Activated T-helper 17 cell treated with anti-CD3 and anti-CD28 coated beads, Interleukin-2, amount 50 U/mL, for 72 hours (primary cell): ENCODE measurements around the gene CLK3. TPM values are rescaled to one million over a fixed set of nuclear protein-coding genes. Genes with fewer than 3 reads are reported as not detected.
"Not testable (repeated sequence)": the region's sequence is repeated elsewhere in the genome, so short reads cannot be mapped to it uniquely, and the experiment has no call there.

Source experiments
- ATAC-seq: fragments of 150-1000 bp; cut with Tn5 transposase; replicated peaks from 2 replicates; pipeline ENCODE4 v1.10.0; 2021; ENCODE audit warnings: mild to moderate bottlenecking, moderate library complexity
- H3K27ac Mint-ChIP-seq: one replicate; pipeline ENCODE4 v1.8.0; 2022; ENCODE audit warnings: mixed read lengths
- H3K27me3 Mint-ChIP-seq: one replicate; pipeline ENCODE4 v1.8.0; 2022; ENCODE audit warnings: mixed read lengths
- H3K36me3 Mint-ChIP-seq: one replicate; pipeline ENCODE4 v1.8.0; 2022; ENCODE audit warnings: low read depth, mild to moderate bottlenecking, mixed read lengths
- H3K4me1 Mint-ChIP-seq: one replicate; pipeline ENCODE4 v1.8.0; 2022; ENCODE audit warnings: mixed read lengths
- H3K4me3 Mint-ChIP-seq: one replicate; pipeline ENCODE4 v1.8.0; 2022; ENCODE audit warnings: mild to moderate bottlenecking, mixed read lengths
- H3K9me3 Mint-ChIP-seq: one replicate; pipeline ENCODE4 v1.8.0; 2022; ENCODE audit warnings: mixed read lengths
- total RNA-seq, 2 donors: library from RNA; stranded (reverse); gene quantifications; one replicate each; pipeline ENCODE4 v1.2.3, GENCODE V29; 2022

CLK3 gene
- total RNA-seq, 2 donors from 2014 or later: 117 to 179 TPM

DNA sequence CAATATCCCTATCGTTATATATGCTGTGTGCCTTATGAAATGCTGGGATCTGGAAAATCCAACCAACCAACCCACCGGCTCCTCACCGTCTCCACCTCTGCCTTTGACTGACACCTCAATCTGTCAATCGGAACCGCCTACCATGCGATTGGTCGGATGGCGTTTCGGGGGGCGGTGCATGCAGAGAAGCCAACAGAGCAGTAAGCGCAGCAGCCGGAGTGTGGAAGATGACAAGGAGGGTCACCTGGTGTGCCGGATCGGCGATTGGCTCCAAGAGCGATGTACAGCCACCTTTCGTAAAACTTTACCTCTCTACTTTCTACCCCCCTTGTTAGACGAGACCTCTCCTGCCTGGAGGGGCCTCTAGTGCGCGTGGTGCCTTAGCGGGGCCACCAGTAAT lies 6.3 kb downstream of the CLK3 start:
- H3K4me1 Mint-ChIP-seq: peaks cover 30% of the 10 kb centered on the region
- no peak overlapping the region for H3K27ac Mint-ChIP-seq
- no peaks in the 10 kb centered on the region for H3K27me3 Mint-ChIP-seq
- peaks cover 100% of the 10 kb centered on the region for H3K36me3 Mint-ChIP-seq
- no peak for ATAC-seq
- H3K4me3 Mint-ChIP-seq: no peak overlapping the region
- H3K9me3 Mint-ChIP-seq: no peaks in the 10 kb centered on the region

DNA sequence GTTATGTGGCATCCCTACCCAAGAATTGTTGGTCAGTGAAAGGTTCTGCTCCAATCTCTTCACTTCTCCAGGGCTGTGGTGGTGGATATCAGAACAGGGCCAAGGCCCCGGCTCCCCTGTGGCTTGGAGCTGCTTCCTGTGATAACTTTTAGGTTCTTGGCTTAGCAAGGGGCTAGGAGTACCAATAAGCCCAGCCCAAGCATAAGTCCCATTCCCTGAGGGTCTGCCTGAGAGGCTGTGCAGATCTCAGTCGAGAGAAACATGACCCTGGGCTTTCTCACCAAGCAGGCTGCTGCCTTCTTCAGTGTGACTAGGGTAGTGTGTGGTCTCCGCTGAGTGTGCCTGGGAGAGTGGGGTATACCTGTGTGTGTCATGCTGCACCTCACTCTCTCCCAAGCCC lies 7.1 kb downstream of the CLK3 start:
- Mint-ChIP-seq H3K27me3 (no peaks in the 10 kb centered on the region), H3K27ac (no peak overlapping the region), H3K4me3 (no peak overlapping the region), H3K36me3 (peaks cover 100% of the 10 kb centered on the region), H3K4me1 (peaks cover 24% of the 10 kb centered on the region), H3K9me3 (no peaks in the 10 kb centered on the region)
- ATAC-seq: no peak

DNA sequence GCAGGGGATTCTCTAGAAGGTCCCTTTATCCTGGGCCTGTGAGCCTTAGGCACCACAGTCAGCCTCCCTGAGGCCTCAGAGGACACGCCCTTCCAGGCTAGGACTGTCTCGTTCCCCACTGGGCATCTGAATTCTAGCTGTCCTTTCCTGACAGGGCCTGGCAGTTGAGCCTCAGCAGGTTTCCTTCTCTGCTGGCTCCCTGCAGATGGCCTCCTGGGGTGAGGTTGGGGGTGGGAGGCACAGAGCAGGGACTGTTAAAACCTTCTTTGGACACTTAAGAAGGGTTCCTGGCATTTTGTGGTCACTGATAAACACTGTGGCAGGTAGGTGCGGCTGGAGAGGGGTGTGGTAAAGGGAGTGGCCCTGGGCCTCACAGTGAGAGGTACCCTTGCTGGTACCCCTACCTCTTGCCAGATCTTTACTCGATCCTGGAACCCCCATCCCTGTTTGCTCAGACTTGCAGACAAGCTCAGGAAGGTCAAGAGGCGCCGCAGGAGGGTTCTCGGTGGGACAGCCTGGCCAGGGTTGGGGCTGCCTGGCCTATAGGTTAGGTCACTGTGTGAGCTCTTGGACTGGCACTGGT lies 8.5 kb downstream of the CLK3 start:
- no peak for ATAC-seq

DNA sequence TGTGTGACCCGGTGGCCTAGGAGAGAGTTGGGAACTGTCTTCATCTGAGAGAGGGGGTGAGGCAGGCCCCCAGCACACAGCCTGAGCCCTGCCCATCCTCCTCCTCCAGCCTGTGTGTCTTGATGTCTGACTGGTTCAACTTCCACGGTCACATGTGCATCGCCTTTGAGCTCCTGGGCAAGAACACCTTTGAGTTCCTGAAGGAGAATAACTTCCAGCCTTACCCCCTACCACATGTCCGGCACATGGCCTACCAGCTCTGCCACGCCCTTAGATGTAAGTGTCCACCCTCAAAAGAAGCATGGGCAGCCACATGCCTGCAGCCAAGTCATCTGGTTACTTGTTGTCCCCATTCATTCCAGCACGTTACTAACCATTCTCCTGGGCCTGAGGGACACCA lies 10.1 kb downstream of the CLK3 start:
- no peaks in the 10 kb centered on the region for H3K27me3 Mint-ChIP-seq
- peaks cover 7% of the 10 kb centered on the region for H3K4me1 Mint-ChIP-seq
- H3K9me3 Mint-ChIP-seq: no peaks in the 10 kb centered on the region
- H3K36me3 Mint-ChIP-seq: peaks cover 99% of the 10 kb centered on the region
- no peak for ATAC-seq
- H3K27ac Mint-ChIP-seq: no peak overlapping the region
- H3K4me3 Mint-ChIP-seq: no peak overlapping the region

More for the DNA sequence above, 8.5 kb downstream of the CLK3 start:
- Mint-ChIP-seq H3K27ac (peak overlapping the region; percentile 67), H3K9me3 (no peaks in the 10 kb centered on the region), H3K36me3 (peaks cover 100% of the 10 kb centered on the region), H3K27me3 (no peaks in the 10 kb centered on the region), H3K4me3 (no peak overlapping the region), H3K4me1 (peaks cover 18% of the 10 kb centered on the region)

DNA sequence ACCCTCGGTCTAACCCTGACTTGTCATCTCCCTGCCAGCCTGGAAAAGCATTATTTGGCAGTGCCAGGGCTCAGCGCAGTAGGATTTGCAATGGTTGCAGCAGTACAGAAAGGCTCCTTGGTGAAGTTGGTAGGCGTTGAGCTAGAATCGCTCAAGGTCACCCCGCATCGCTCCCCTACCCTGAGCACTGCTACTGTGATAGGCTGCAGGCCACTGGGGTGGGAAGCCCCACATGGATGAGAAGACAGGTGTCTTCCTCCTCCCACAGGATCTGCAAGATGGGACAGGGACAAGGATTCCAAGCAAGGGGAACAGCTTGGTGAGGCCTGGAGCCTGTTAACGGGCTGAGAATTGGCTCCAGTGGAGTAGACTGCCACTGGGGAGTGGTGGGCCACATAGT lies 10.7 kb downstream of the CLK3 start:
- no peak for ATAC-seq
- Mint-ChIP-seq H3K27me3 (no peaks in the 10 kb centered on the region), H3K4me1 (peaks cover under 1% of the 10 kb centered on the region), H3K27ac (no peak overlapping the region), H3K36me3 (peaks cover 92% of the 10 kb centered on the region), H3K4me3 (no peak overlapping the region), H3K9me3 (no peaks in the 10 kb centered on the region)

DNA sequence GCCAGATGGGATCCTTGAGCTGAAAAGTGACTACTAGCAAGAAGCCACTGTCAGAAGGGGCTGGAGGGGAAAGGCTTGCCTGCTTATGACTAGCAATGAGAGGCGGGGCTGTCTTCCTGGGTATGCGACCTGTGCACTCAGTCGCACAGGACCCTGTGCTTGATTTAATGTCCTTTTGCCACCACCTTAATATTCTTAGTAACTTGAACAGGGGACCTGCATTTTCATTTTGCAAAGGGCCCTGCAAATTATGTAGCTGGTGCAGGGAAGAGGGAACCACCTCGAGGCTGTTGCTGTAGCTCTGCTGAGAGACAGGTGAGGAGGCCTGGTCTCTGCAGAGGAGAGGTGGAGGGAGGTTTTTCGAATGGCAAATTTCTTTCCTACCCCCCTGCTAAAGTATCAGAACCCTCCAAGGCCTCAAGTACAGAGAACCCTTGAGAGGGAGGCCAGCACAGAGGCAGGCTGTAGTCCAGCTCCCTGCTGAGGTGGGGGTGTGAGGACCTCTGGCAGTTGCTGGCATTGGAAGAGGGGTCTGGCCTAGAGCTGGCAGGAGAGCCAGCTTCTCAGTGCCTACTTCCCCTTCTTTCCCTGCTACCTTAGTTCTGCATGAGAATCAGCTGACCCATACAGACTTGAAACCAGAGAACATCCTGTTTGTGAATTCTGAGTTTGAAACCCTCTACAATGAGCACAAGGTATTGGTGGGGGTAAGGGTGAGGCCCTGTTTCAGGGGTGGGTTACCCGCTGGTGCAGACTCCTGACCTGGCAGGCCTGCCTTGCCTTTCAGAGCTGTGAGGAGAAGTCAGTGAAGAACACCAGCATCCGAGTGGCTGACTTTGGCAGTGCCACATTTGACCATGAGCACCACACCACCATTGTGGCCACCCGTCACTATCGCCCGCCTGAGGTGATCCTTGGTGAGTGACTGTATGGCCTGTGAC lies 11.4 kb downstream of the CLK3 start:
- no peak overlapping the region for H3K4me3 Mint-ChIP-seq
- no peaks in the 10 kb centered on the region for H3K4me1 Mint-ChIP-seq
- no peak overlapping the region for H3K27ac Mint-ChIP-seq
- peaks cover 89% of the 10 kb centered on the region for H3K36me3 Mint-ChIP-seq
- H3K27me3 Mint-ChIP-seq: no peaks in the 10 kb centered on the region
- ATAC-seq: no peak
- no peaks in the 10 kb centered on the region for H3K9me3 Mint-ChIP-seq

DNA sequence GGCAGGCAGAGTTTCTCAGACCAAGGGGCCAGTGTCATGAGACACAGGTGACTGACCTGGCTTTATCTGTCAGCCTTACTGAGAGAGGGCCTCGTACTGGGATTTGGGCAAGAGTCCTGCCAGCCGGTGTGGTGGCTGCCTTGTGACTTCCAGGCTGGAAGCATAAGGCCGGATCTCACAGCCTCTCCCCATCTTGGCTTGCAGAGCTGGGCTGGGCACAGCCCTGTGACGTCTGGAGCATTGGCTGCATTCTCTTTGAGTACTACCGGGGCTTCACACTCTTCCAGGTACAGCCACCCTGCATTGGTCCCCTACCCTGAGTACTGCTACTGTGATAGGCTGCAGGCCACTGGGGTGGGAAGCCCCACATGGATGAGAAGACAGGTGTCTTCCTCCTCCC lies 12.1 kb downstream of the CLK3 start:
- Mint-ChIP-seq H3K36me3 (peaks cover 89% of the 10 kb centered on the region), H3K4me1 (no peaks in the 10 kb centered on the region), H3K27ac (peak overlapping the region; percentile 39), H3K4me3 (no peak overlapping the region), H3K9me3 (no peaks in the 10 kb centered on the region), H3K27me3 (no peaks in the 10 kb centered on the region)
- no peak for ATAC-seq

DNA sequence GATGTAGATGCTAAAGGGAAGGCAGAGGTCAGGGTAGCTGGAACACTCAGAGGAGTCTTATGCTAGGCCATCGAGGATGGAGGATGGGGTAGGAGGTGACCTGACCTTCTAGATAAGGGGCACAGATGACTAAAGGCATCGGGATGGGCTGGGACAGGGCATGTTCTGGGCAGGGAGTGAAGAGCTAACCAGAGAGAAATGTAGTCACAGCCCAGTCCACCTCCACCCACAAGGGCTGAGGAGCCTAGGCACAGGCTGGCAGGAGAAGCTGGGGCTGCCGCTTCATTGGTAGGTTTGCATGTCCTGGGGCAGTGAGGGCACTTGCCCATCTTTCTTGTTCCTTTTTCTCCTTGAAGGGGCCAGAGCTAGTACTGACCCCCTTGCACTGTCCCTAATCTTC lies 12.6 kb downstream of the CLK3 start:
- Mint-ChIP-seq H3K9me3 (no peaks in the 10 kb centered on the region), H3K27ac (peak overlapping the region; percentile 39), H3K4me1 (no peaks in the 10 kb centered on the region), H3K4me3 (no peak overlapping the region), H3K36me3 (peaks cover 87% of the 10 kb centered on the region), H3K27me3 (no peaks in the 10 kb centered on the region)
- ATAC-seq: no peak

DNA sequence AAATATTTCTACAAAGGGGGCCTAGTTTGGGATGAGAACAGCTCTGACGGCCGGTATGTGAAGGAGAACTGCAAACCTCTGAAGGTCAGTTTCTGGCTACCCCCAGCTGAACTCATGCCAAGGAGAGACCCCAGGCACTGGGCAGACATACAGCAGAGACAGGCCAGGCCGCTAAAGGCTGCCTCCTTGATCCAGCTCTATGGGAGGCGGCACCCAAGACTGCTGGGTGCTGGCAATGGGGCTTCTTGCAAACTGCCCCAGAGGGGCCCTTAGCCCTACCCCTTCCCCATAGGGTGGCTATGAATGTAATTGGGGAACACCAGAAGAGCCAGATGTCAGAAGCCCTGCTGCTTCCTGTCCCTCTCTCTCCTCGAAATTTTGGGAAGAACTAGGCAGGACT lies 13.3 kb downstream of the CLK3 start:
- no peaks in the 10 kb centered on the region for H3K27me3 Mint-ChIP-seq
- ATAC-seq: no peak
- H3K4me3 Mint-ChIP-seq: no peak overlapping the region
- H3K9me3 Mint-ChIP-seq: no peaks in the 10 kb centered on the region
- peaks cover 81% of the 10 kb centered on the region for H3K36me3 Mint-ChIP-seq
- no peaks in the 10 kb centered on the region for H3K4me1 Mint-ChIP-seq
- H3K27ac Mint-ChIP-seq: peak overlapping the region; percentile 39

DNA sequence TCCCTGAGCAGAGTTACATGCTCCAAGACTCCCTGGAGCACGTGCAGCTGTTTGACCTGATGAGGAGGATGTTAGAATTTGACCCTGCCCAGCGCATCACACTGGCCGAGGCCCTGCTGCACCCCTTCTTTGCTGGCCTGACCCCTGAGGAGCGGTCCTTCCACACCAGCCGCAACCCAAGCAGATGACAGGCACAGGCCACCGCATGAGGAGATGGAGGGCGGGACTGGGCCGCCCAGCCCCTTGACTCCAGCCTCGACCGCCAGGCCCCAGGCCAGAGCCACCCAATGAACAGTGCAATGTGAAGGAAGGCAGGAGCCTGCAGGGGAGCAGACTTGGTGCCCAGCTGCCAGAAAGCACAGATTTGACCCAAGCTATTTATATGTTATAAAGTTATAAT lies 14.1 kb downstream of the CLK3 start:
- not testable (repeated sequence) for ATAC-seq, H3K4me3 Mint-ChIP-seq, H3K9me3 Mint-ChIP-seq, H3K4me1 Mint-ChIP-seq, H3K27ac Mint-ChIP-seq, H3K27me3 Mint-ChIP-seq
- peaks cover 81% of the 10 kb centered on the region for H3K36me3 Mint-ChIP-seq

DNA sequence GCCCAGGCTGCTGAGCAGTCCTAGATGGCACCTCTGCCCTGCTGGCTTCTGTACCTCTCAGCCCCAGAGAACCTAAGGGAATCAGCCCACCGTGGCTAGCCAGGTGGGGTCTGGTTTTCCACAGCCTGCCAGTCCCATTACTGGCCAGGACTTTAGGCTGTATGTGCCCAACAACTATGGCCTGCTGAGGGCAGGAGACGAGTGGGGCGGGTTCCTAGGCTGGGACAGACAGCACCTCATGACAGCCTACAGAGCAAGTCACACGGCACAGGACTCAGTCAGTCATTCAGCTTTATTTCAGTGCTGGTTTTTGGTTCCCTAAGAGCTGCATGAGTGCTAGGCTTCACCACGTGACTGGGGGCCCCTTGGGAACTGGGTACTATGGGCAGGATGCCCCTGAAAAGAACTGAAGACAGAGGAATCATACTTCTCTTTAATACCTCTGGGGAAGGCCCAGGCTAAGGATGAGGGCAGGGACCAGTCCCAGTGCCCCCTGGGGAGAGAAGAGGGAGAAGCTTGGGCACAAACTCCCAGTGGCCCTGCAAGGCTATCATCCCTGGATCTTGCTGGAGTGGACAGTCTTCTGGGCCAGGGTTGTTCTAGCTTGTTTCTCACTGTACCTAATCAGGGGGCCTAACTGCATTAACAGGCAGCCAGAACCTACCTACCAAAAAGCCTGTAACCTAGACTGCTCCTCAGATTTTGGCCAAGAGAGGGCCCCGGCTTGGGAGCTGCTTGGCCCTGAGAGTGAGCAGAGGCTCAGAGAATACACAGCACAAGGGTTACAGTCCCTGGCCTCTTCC lies 14.8 kb downstream of the CLK3 start:
- no peak for ATAC-seq
- Mint-ChIP-seq H3K27me3 (no peaks in the 10 kb centered on the region), H3K36me3 (peaks cover 81% of the 10 kb centered on the region), H3K9me3 (no peaks in the 10 kb centered on the region), H3K4me1 (no peaks in the 10 kb centered on the region), H3K27ac (peak overlapping the region; percentile 70), H3K4me3 (no peak overlapping the region)

DNA sequence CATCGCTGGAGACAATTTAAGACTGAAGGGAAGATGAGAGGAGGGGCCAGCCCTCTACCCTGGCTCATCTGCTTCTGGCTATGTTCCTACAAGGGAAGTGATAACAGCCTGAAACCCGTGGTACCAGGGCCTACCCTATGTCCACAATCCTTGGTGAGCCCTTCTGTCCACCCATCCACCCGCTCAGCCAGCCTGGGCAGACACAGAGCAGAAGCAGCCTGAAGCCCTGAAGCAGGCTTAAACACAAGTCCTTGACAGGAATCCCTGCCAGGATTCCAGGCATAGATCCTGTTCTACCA lies 15.4 kb downstream of the CLK3 start:
- H3K4me3 Mint-ChIP-seq: no peak overlapping the region

DNA sequence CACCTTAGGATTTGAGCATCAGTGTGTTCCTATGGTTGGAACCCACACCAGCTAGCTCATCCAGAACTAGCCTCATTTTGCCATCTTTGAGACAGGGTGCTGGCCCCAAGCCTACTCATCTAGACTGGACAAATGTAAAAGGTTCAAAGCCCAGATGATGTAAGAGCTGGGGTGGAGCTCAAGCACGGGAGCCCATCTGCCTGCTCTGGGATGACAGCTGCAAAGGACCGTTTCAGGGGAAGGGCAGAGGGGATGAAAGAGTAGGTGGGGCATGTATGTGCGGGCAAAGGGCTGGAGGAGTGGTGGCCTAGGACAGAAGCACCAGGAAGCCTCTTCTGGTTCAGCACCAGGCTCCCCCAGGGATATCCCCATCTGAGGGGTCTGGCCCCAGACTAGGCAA lies 15.8 kb downstream of the CLK3 start:
- H3K9me3 Mint-ChIP-seq: no peaks in the 10 kb centered on the region
- H3K36me3 Mint-ChIP-seq: peaks cover 81% of the 10 kb centered on the region
- H3K4me1 Mint-ChIP-seq: peaks cover 6% of the 10 kb centered on the region
- peak overlapping the region; percentile 70 for H3K27ac Mint-ChIP-seq
- H3K4me3 Mint-ChIP-seq: no peak overlapping the region
- ATAC-seq: no peak
- no peaks in the 10 kb centered on the region for H3K27me3 Mint-ChIP-seq

More for the DNA sequence above, 15.4 kb downstream of the CLK3 start:
- Mint-ChIP-seq H3K27ac (peak overlapping the region; percentile 70), H3K4me1 (peaks cover 4% of the 10 kb centered on the region), H3K36me3 (peaks cover 81% of the 10 kb centered on the region), H3K9me3 (no peaks in the 10 kb centered on the region), H3K27me3 (no peaks in the 10 kb centered on the region)
- ATAC-seq: no peak

DNA sequence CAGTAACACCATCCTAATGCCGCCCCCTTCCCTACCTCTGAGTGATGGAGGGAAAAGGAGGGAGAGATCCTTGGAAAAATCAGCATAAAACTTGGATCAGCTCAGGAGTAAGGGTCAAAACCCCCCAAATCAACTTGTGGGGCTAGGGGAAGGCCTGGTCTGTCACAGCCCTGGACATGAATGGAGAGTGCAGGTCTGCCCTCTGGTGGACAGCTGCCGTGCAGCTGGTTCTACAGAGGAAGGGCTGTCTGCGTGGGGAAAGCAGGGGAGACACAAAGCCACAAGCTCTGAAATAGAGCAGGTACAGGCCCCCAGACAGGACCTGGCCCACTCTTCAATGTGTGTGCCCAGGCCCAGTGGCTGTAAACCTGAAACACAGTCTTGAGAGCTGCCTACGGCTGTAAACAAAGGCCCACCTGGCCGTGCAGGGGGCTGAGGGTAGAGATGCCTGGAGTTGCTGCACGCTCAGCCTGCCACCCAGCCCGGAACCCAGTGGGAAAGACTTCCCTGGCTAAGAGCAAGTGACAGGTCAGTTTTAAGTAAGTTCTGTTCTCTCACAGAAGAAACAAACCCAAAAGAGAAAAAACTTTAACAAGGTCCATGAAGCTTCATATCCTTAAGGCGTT lies 16.4 kb downstream of the CLK3 start:
- H3K27me3 Mint-ChIP-seq: no peaks in the 10 kb centered on the region
- ATAC-seq: peak; percentile 63
- no peak overlapping the region for H3K4me3 Mint-ChIP-seq
- H3K36me3 Mint-ChIP-seq: peaks cover 81% of the 10 kb centered on the region
- no peaks in the 10 kb centered on the region for H3K9me3 Mint-ChIP-seq
- H3K27ac Mint-ChIP-seq: peak overlapping the region; percentile 70
- H3K4me1 Mint-ChIP-seq: peaks cover 6% of the 10 kb centered on the region
